Eye (tissue), 1 donor: Measurements from ENCODE around the gene ANGEL2.

Source experiments
- DNase-seq: peaks from one replicate; pipeline ENCODE4 v3.0.0-alpha.2; 2015

ANGEL2 gene

DNA sequence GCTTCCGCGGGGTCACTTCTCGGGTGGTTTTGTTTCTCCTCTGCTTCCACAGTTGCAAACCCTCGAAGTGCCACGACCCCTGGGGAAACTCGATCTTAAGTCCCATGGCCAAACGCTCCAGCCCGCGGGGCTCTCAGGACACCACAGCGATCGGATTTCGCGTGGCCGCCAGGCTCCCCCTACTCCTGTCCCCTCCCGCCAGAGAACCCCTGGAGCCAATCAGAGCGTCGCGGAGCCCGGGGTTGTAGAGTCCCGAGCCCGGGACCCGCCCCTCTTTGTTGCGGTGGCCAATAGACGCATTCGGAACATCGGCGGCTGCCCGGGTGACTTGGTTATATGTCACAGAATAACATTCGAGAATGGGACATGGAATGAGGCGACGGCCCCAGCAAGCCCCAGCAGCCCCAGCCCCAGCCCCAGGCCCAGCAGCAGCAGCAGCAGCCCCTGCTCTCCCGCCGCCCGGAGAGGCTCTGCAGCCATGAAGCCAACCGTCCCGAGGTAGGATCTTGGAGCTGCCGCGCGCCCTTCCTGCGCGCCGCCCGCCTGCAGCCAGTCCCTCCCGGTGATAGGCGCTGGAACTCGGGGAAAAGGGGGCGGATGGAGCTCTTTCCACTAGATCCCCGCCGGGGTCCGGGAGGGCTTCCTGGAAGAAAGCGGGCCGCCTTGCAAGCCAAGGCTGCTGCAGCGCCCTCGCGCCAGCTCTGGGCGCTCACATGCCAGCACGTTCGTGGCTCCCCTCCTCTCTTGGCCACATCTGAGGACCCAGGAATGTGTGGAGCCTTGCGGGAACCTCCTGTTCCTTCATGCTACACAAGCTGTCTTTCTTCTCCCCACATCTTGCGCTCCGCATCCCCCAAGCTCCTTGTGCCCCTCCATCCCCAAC, 65.2 kb downstream of the ANGEL2 start, which contains the start of gene VASH2:
TSS of gene VASH2 (plus strand) at position 299 of the 883 bp plus-strand sequence. CDS start 1,002 bp downstream, outside the sequence.
- peak; percentile 97 for DNase-seq

DNA sequence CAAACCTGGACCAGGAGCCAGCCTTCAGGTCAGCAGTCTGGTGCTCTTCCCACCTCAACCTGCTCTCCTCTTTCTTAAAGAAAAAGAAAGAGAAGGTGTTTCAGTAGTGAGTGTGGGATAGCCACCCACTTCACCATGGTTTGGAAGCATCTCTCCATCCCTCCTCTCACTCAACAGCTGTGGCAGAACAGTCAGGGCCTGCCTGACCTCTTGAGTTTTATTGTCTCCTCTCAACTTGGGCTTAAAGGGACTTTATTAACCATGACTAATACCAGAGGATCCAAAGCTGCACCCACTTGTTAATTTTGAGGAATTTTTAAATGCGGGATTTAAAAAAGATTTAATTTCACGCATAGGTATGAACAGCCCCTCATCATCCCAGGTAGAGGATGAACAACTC, 65.9 kb downstream of the ANGEL2 start:
- DNase-seq: no peak

DNA sequence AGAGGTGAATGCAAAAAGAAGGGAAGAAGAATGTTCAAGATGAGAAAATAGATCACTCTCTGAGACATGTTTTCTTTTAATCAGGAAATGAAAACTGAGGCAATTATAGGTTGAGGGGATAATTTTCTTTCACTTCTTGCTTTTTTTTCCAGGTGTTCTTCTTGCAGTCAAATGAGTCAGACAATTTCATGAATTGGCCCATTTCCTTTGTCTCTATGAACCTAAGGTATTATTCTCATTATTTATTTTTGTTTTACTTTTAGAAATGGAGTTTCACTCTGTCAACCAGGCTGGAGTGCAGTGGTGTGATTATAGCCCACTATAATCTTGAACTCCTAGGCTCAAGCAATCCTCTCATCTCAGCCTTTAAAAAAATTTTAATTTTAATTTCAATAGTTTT, 68.8 kb downstream of the ANGEL2 start:
- DNase-seq: no peak

DNA sequence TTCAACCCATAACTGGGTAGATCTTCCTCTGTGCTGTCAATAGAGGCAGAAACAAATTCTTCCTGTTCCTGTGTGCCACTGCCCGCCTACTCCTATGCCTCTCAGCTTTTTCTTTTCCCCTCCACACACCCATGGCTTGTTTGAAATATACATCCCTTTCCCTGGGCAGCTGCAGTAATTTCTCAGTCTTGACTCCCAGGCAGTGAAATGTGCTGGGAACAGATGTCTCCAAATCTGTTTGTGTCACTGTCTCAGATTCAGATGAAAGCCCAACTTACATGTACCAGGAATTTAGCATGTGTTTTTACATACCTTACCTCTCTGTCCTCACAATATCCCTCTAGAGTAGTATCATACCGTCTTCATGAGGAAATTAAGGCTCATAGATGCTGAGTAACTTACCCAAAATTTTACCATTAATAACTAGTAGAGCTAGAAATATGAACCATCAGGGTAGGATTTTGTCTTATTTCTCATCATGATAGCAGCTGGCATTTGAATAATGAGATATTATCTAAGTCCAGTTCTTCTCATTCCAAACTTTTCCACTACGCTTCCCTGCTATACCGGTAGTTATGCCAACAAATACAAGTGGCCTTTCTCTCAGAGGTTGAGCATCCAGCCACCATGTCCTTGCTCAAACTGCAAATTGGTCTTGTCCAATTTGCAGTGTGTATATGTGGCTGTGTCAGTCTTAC, 70.1 kb downstream of the ANGEL2 start:
- no peak for DNase-seq

DNA sequence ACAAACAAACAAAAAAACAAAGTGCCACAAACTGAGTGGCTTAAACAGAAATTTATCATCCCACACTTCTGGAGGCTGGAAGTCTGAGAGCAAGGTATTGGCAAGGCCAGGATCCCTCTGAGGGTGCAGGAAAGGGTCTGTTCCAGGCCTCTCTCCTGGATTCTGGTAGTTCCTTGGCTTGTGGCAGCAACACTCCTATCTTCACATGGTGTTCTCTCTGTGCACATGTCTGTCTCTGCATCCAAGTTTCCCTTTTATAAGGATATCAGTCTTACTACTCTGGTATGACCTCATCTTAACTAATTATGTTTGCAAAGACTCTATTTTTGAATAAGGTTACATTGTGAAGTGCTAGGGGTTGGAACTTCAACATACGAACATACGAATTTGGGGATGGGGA, 70.6 kb downstream of the ANGEL2 start:
- no peak for DNase-seq

DNA sequence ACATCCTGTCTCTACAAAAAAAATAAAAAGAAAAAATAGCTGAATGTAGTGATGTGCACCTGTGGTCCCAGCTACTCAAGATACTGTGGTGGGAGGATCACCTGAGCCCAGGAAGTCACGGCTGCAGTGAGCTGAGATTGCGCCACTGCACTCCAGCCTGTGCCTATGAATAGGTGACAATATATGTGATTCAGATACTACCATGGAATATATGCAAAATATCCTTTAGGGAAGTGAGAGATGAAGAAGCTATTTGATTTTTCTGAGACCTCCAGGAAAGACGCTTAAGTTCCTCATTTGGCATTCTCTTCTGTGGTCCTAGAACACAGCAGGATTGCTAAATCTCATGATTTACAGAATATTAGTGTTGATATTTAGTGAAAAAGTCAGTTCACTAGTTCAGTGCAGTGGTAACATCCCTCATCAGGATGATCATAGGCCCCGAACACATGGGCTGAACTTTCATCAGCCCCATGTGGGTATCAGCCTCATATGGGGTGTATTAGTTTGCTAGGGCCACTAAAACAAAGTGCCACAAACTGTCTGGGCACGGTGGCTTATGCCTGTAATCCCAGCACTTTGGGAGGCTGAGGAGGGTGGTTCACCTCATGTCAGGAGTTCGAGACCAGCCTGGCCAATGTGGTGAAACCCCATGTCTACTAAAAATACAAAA, 71.3 kb downstream of the ANGEL2 start:
- DNase-seq: no peak

DNA sequence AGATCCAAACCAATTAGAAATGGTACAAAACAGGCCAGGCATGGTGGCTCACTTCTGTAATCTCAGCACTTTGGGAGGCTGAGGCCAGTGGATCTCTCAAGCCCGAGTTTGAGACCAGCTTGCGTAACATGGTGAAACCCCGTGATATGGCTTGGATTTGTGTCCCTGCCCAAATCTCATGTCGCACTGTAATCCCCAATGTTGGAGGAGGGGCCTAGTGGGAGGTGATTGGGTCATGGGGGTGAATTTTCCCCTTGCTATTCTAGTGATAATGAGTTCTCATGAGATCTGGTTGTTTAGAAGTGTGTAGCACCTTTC, 72.3 kb downstream of the ANGEL2 start:
- no peak for DNase-seq

DNA sequence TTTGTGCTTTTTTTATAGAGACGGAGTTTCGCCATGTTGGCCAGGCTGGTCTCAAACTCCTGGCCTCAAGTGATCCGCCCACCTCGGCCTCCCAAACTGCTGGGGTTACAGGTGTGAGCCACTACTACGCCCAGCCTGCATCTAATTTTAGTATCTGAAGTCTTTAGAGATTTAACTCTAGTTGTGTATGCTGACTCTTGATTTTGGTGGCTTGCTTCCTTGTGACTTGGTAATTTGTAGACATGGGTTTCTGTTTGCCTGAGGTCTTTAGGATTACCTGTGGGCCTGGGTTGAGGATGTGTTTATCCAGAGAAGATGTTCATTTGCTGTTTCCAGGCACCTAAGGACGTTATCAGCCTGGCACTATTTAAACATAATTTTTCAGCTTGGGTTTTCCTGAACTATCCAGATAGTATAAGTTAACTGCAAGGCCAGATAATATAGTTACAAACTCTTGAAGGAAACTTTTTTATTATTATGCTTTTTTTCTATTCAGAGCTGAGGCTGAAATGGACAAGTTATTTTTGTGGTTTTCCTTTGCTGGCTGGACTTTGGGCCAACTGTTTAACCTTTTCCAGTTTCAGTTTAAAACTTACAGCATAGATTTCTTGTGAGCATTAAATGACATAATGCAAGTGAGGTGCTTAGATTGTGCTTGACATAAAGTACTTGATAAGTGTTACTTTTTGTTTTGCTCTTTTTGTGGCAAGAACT, 72.8 kb downstream of the ANGEL2 start:
- no peak for DNase-seq
